HEK293 (cell line): Measurements from ENCODE around the gene MXI1.
A peak's percentile ranks its signal among the peaks of the same experiment; 100 is the strongest.

Source experiments
- CTCF ChIA-PET: fragments of 350-600 bp; formaldehyde crosslinking; extraction: SDS; loops from one replicate; lab custom pipeline; 2021; ENCODE audit warnings: antibody characterized with exemption; lab: Yijun Ruan, JAX
- POLR2A ChIA-PET: fragments of 300-600 bp; formaldehyde crosslinking; extraction: SDS; loops from one replicate; lab custom pipeline; 2020; ENCODE audit warnings: antibody characterized with exemption, inconsistent platforms; lab: Yijun Ruan, JAX
- H3K27ac ChIP-seq: fragments of 200-500 bp; sonication (Bioruptor generic); 2 replicates; pipeline ENCODE4 v1.5.1; 2014; ENCODE audit warnings: low read depth, low read length, control low read depth, inconsistent platforms; ENCODE audit errors: extremely low read depth
- H3K36me3 ChIP-seq, 2 experiments: fragments of 200-500 bp in 1 of 2; sonication (Bioruptor generic) in 1 of 2; 1 replicate in 1 of 2; 2 replicates in 1 of 2; pipeline ENCODE4 v1.5.1; 2014 to 2017; ENCODE audit warnings: inconsistent platforms in 2 of 2, low read length in 2 of 2; ENCODE audit not compliant: control insufficient read depth in 2 of 2, insufficient read depth in 1 of 2
- H3K4me1 ChIP-seq: fragments of 200-500 bp; sonication (Bioruptor generic); 2 replicates; pipeline ENCODE4 v1.5.1; 2014; ENCODE audit warnings: mild to moderate bottlenecking, low read length, inconsistent platforms; ENCODE audit not compliant: control insufficient read depth, insufficient read depth
- H3K4me3 ChIP-seq: 2 replicates; pipeline ENCODE4 v1.5.1; 2011; ENCODE audit warnings: low read depth, mild to moderate bottlenecking, control low read depth, low read length, moderate library complexity
- H3K9me3 ChIP-seq: fragments of 200-500 bp; sonication (Bioruptor generic); 2 replicates; pipeline ENCODE4 v1.5.1; 2014; ENCODE audit warnings: low read depth, low read length, inconsistent platforms; ENCODE audit not compliant: control insufficient read depth, insufficient read depth
- BCL11A ChIP-seq: fragments of 450-650 bp; formaldehyde crosslinking; IDR thresholded peaks from 2 replicates; pipeline ENCODE4 v1.5.1; 2016; ENCODE audit warnings: low read depth, missing biosample characterization, missing genetic modification characterization
- BCL11B ChIP-seq: fragments of 450-650 bp; formaldehyde crosslinking; IDR thresholded peaks from 2 replicates; pipeline ENCODE4 v1.5.1; 2016; ENCODE audit warnings: low read depth, missing biosample characterization, missing genetic modification characterization
- GLI2 ChIP-seq: fragments of 450-650 bp; formaldehyde crosslinking; IDR thresholded peaks from 2 replicates; pipeline ENCODE4; 2017; ENCODE audit warnings: missing biosample characterization, missing genetic modification characterization, low read depth, borderline replicate concordance
- GLIS1 ChIP-seq: fragments of 450-650 bp; formaldehyde crosslinking; IDR thresholded peaks from 2 replicates; pipeline ENCODE4 v1.5.1; 2016; ENCODE audit warnings: missing biosample characterization, missing genetic modification characterization
- GLIS2 ChIP-seq: fragments of 450-650 bp; formaldehyde crosslinking; IDR thresholded peaks from 2 replicates; pipeline ENCODE4 v1.5.1; 2016; ENCODE audit warnings: missing biosample characterization, missing genetic modification characterization
- IKZF3 ChIP-seq: fragments of 450-650 bp; IDR thresholded peaks from 2 replicates; pipeline ENCODE4 v1.5.0; 2018; ENCODE audit warnings: missing biosample characterization, mild to moderate bottlenecking, missing genetic modification characterization, moderate library complexity
- RBAK ChIP-seq: fragments of 450-650 bp; formaldehyde crosslinking; IDR thresholded peaks from 2 replicates; pipeline ENCODE4 v1.5.1; 2016; ENCODE audit warnings: missing biosample characterization, missing genetic modification characterization
- TRIM28 ChIP-seq: IDR thresholded peaks from 2 replicates; pipeline ENCODE4 v1.6.1; 2011; ENCODE audit warnings: low read length, control low read depth, borderline replicate concordance
- ZBTB8A ChIP-seq: fragments of 450-650 bp; formaldehyde crosslinking; IDR thresholded peaks from 2 replicates; pipeline ENCODE4 v1.5.1; 2016; ENCODE audit warnings: missing biosample characterization, missing genetic modification characterization
- ZIC2 ChIP-seq: fragments of 450-650 bp; formaldehyde crosslinking; IDR thresholded peaks from 2 replicates; pipeline ENCODE4 v1.5.1; 2016; ENCODE audit warnings: missing biosample characterization, missing genetic modification characterization
- ZNF223 ChIP-seq: fragments of 450-650 bp; formaldehyde crosslinking; IDR thresholded peaks from 2 replicates; pipeline ENCODE4 v1.5.1; 2016; ENCODE audit warnings: missing biosample characterization, missing genetic modification characterization
- ZNF23 ChIP-seq: fragments of 450-650 bp; formaldehyde crosslinking; IDR thresholded peaks from 2 replicates; pipeline ENCODE4 v1.5.1; 2016; ENCODE audit warnings: missing biosample characterization, missing genetic modification characterization, borderline replicate concordance
- ZNF239 ChIP-seq: fragments of 450-650 bp; formaldehyde crosslinking; IDR thresholded peaks from 2 replicates; pipeline ENCODE4 v1.5.1; 2016; ENCODE audit warnings: missing biosample characterization, missing genetic modification characterization
- ZNF24 ChIP-seq: fragments of 450-650 bp; formaldehyde crosslinking; IDR thresholded peaks from 2 replicates; pipeline ENCODE4 v1.5.1; 2016; ENCODE audit warnings: missing biosample characterization, missing genetic modification characterization
- ZNF341 ChIP-seq: fragments of 450-650 bp; formaldehyde crosslinking; IDR thresholded peaks from 2 replicates; pipeline ENCODE4; 2016; ENCODE audit warnings: low read depth, missing biosample characterization, missing genetic modification characterization
- ZNF416 ChIP-seq: fragments of 450-650 bp; formaldehyde crosslinking; IDR thresholded peaks from 2 replicates; pipeline ENCODE4 v1.5.1; 2016; ENCODE audit warnings: missing biosample characterization, missing genetic modification characterization
- ZNF423 ChIP-seq: fragments of 450-650 bp; formaldehyde crosslinking; IDR thresholded peaks from 2 replicates; pipeline ENCODE4 v1.5.1; 2016; ENCODE audit warnings: missing biosample characterization, missing genetic modification characterization
- ZNF529 ChIP-seq: fragments of 450-650 bp; formaldehyde crosslinking; IDR thresholded peaks from 2 replicates; pipeline ENCODE4 v1.5.1; 2017; ENCODE audit warnings: missing genetic modification characterization, missing biosample characterization; ENCODE audit not compliant: insufficient replicate concordance
- ZNF610 ChIP-seq: fragments of 450-650 bp; formaldehyde crosslinking; IDR thresholded peaks from 2 replicates; pipeline ENCODE4 v1.5.1; 2016; ENCODE audit warnings: missing biosample characterization, missing genetic modification characterization, borderline replicate concordance
- TF ChIP-seq, protein P1 (sequence below): fragments of 450-650 bp; formaldehyde crosslinking; IDR thresholded peaks from 2 replicates; pipeline ENCODE4 v1.5.1; 2016; ENCODE audit warnings: missing biosample characterization, missing genetic modification characterization
- TF ChIP-seq, protein P2 (sequence below): fragments of 450-650 bp; formaldehyde crosslinking; IDR thresholded peaks from 2 replicates; pipeline ENCODE4 v1.5.1; 2016; ENCODE audit warnings: missing biosample characterization, missing genetic modification characterization
- TF ChIP-seq, protein P3 (sequence below): fragments of 450-650 bp; formaldehyde crosslinking; IDR thresholded peaks from 2 replicates; pipeline ENCODE4 v1.5.1; 2017; ENCODE audit warnings: missing biosample characterization, missing genetic modification characterization
- TF ChIP-seq, protein P4 (sequence below): fragments of 450-650 bp; formaldehyde crosslinking; IDR thresholded peaks from 2 replicates; pipeline ENCODE4 v1.5.1; 2016; ENCODE audit warnings: missing biosample characterization, missing genetic modification characterization

Gene MXI1

DNA sequence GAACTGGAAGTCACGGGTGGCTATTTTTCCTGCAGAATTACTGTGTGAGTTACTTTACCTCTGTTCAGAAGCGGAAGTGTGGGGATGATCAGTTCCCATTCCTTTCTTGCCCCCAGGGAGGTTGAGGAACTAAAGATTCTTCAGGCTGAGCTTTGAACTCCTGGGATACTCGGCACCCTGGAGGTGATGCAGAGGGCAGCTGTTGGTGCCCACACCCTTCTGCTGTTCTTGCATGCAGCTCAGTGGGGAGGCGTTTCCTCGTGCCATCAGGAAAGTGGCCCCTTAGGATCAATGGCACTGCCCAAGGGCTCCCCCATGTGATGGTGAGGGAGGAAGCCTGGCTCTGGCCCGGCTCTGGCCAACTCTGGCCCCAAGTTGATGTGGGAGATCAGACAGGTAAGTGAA is 44.7 kb upstream of the MXI1 start:
- POLR2A ChIA-PET: no interaction called here
- no peak overlapping the region for H3K4me3 ChIP-seq
- peaks cover 13% of the 10 kb centered on the region for H3K4me1 ChIP-seq
- TF ChIP-seq, protein P1, sequence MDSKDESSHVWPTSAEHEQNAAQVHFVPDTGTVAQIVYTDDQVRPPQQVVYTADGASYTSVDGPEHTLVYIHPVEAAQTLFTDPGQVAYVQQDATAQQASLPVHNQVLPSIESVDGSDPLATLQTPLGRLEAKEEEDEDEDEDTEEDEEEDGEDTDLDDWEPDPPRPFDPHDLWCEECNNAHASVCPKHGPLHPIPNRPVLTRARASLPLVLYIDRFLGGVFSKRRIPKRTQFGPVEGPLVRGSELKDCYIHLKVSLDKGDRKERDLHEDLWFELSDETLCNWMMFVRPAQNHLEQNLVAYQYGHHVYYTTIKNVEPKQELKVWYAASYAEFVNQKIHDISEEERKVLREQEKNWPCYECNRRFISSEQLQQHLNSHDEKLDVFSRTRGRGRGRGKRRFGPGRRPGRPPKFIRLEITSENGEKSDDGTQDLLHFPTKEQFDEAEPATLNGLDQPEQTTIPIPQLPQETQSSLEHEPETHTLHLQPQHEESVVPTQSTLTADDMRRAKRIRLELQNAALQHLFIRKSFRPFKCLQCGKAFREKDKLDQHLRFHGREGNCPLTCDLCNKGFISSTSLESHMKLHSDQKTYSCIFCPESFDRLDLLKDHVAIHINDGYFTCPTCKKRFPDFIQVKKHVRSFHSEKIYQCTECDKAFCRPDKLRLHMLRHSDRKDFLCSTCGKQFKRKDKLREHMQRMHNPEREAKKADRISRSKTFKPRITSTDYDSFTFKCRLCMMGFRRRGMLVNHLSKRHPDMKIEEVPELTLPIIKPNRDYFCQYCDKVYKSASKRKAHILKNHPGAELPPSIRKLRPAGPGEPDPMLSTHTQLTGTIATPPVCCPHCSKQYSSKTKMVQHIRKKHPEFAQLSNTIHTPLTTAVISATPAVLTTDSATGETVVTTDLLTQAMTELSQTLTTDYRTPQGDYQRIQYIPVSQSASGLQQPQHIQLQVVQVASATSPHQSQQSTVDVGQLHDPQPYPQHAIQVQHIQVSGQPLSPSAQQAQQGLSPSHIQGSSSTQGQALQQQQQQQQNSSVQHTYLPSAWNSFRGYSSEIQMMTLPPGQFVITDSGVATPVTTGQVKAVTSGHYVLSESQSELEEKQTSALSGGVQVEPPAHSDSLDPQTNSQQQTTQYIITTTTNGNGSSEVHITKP (tag by site-specific recombination): peak; percentile 86
- no peak for TF ChIP-seq ZNF223
- TF ChIP-seq, protein P2, sequence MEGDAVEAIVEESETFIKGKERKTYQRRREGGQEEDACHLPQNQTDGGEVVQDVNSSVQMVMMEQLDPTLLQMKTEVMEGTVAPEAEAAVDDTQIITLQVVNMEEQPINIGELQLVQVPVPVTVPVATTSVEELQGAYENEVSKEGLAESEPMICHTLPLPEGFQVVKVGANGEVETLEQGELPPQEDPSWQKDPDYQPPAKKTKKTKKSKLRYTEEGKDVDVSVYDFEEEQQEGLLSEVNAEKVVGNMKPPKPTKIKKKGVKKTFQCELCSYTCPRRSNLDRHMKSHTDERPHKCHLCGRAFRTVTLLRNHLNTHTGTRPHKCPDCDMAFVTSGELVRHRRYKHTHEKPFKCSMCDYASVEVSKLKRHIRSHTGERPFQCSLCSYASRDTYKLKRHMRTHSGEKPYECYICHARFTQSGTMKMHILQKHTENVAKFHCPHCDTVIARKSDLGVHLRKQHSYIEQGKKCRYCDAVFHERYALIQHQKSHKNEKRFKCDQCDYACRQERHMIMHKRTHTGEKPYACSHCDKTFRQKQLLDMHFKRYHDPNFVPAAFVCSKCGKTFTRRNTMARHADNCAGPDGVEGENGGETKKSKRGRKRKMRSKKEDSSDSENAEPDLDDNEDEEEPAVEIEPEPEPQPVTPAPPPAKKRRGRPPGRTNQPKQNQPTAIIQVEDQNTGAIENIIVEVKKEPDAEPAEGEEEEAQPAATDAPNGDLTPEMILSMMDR (tag by site-specific recombination): peak; percentile 68
- no peak for TF ChIP-seq RBAK
- peak; percentile 7 for TF ChIP-seq ZIC2 (tag by site-specific recombination)
- peak; percentile 52 for TF ChIP-seq ZNF341 (tag by site-specific recombination)
- TF ChIP-seq ZNF416 (tag by site-specific recombination): no peak
- TF ChIP-seq, all 188 proteins: peak for 4
- no peak overlapping the region for H3K27ac ChIP-seq
- CTCF ChIA-PET: interaction anchor here (0.7 to 1.2 kb wide), 3 partner anchors 32 to 111 kb away, joined by 3 to 4 read pairs (median 4); no protein-coding TSS in a partner anchor
- H3K9me3 ChIP-seq: no peaks in the 10 kb centered on the region
- H3K36me3 ChIP-seq: no peaks in the 10 kb centered on the region

DNA sequence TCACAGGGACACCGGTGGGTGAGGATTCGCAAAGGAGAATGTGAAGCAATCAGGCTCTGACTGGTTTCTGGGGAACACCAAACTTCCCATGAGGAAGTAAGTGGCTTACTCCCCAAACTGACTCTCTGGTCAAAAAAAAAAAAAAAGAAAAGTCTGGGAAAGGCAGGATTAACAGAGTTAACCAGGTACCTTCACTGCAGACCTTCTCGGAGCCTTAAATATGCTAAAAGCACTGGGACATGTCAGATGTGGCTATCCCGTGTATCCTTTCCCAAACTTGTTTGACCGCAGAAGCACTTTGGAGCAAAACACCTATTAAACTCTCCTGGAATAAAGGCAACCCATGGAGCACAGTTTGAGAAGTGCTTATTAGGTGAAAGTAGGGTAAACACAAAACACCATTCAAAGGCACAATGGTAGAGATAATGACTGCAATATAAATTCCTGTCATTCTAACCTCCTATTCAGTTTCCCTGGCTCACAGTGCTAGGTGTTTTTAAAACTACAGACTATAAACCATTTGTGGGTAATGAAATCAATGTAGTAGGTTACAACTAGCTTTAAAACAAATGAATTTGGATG is 44.1 kb upstream of the MXI1 start:
- Histone ChIP-seq H3K27ac (no peak overlapping the region), H3K36me3 (no peaks in the 10 kb centered on the region), H3K4me1 (peaks cover 13% of the 10 kb centered on the region), H3K9me3 (no peaks in the 10 kb centered on the region), H3K4me3 (no peak overlapping the region)
- POLR2A ChIA-PET: no interaction called here
- CTCF ChIA-PET: interaction anchor here (0.7 to 1.2 kb wide), 3 partner anchors 25 to 110 kb away, joined by 3 to 4 read pairs (median 3); no protein-coding TSS in a partner anchor
- peak; percentile 69; the same call in 1 of the 2 replicates for TF ChIP-seq GLI2 (tag by site-specific recombination)
- TF ChIP-seq ZNF24: peak; percentile 81; the same call in 1 of the 2 replicates
- peak; percentile 56; the same call in 1 of the 2 replicates for TF ChIP-seq ZBTB8A
- TF ChIP-seq BCL11B (tag by site-specific recombination): peak; percentile 79; the same call in 1 of the 2 replicates
- TF ChIP-seq, protein P3, sequence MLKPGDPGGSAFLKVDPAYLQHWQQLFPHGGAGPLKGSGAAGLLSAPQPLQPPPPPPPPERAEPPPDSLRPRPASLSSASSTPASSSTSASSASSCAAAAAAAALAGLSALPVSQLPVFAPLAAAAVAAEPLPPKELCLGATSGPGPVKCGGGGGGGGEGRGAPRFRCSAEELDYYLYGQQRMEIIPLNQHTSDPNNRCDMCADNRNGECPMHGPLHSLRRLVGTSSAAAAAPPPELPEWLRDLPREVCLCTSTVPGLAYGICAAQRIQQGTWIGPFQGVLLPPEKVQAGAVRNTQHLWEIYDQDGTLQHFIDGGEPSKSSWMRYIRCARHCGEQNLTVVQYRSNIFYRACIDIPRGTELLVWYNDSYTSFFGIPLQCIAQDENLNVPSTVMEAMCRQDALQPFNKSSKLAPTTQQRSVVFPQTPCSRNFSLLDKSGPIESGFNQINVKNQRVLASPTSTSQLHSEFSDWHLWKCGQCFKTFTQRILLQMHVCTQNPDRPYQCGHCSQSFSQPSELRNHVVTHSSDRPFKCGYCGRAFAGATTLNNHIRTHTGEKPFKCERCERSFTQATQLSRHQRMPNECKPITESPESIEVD (tag by site-specific recombination): peak; percentile 94
- peak; percentile 71 for TF ChIP-seq ZNF610
- peak; percentile 67; the same call in 1 of the 2 replicates for TF ChIP-seq BCL11A (tag by site-specific recombination)
- TF ChIP-seq IKZF3: peak; percentile 39; the same call in 1 of the 2 replicates
- peak; percentile 97 for TF ChIP-seq ZNF239 (tag by site-specific recombination)
- TF ChIP-seq ZNF223: no peak
- TF ChIP-seq GLIS1 (tag by site-specific recombination): peak; percentile 76
- TF ChIP-seq, protein P4, sequence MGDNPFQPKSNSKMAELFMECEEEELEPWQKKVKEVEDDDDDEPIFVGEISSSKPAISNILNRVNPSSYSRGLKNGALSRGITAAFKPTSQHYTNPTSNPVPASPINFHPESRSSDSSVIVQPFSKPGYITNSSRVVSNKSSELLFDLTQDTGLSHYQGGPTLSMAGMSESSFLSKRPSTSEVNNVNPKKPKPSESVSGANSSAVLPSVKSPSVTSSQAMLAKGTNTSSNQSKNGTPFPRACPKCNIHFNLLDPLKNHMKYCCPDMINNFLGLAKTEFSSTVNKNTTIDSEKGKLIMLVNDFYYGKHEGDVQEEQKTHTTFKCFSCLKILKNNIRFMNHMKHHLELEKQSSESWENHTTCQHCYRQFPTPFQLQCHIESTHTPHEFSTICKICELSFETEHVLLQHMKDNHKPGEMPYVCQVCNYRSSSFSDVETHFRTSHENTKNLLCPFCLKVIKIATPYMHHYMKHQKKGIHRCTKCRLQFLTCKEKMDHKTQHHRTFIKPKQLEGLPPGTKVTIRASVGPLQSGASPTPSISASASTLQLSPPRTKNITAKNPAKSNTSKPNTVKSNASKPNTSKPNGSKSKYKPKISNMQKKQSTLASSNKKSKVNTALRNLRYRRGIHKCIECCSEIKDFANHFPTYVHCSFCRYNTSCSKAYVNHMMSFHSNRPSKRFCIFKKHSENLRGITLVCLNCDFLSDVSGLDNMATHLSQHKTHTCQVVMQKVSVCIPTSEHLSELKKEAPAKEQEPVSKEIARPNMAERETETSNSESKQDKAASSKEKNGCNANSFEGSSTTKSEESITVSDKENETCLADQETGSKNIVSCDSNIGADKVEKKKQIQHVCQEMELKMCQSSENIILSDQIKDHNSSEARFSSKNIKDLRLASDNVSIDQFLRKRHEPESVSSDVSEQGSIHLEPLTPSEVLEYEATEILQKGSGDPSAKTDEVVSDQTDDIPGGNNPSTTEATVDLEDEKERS (tag by site-specific recombination): no peak
- TF ChIP-seq ZIC2 (tag by site-specific recombination): peak; percentile 97
- peak; percentile 64; the same call in 1 of the 2 replicates for TF ChIP-seq ZNF423 (tag by site-specific recombination)
- TF ChIP-seq TRIM28: peak; percentile 61; the same call in 1 of the 2 replicates
- no peak for TF ChIP-seq GLIS2 (tag by site-specific recombination)
- TF ChIP-seq ZNF23 (tag by site-specific recombination): no peak
- TF ChIP-seq ZNF529 (tag by site-specific recombination): no peak
